H9 (cell line): Measurements from ENCODE around the gene WASF3. TPM values are rescaled to one million over a fixed set of nuclear protein-coding genes. Genes with fewer than 3 reads are reported as not detected.

Experiments
- DNase-seq: peaks from one replicate; pipeline ENCODE4 v3.0.0-alpha.2; 2017
- H2AFZ ChIP-seq: one replicate; pipeline ENCODE4 v1.6.1; 2013; ENCODE audit warnings: mild to moderate bottlenecking, low read length, control low read depth, moderate library complexity
- H2AK5ac ChIP-seq: 2 replicates; pipeline ENCODE4 v1.6.1; 2013; ENCODE audit warnings: low read length, control low read depth, mixed read lengths; ENCODE audit not compliant: insufficient read length
- H2BK120ac ChIP-seq: one replicate; pipeline ENCODE4 v1.6.1; 2013; ENCODE audit warnings: low read depth, mild to moderate bottlenecking, low read length, control low read depth, inconsistent platforms; ENCODE audit not compliant: poor library complexity, severe bottlenecking
- H2BK12ac ChIP-seq: 2 replicates; pipeline ENCODE4 v1.6.1; 2013; ENCODE audit warnings: low read length, control low read depth, mixed read lengths, low read depth; ENCODE audit not compliant: insufficient read length
- H2BK15ac ChIP-seq: 2 replicates; pipeline ENCODE4 v1.6.1; 2013; ENCODE audit warnings: low read depth, low read length, control low read depth
- H2BK20ac ChIP-seq: one replicate; pipeline ENCODE4 v1.6.1; 2013; ENCODE audit warnings: low read depth, mild to moderate bottlenecking, low read length, control low read depth, inconsistent platforms; ENCODE audit not compliant: poor library complexity, severe bottlenecking
- H2BK5ac ChIP-seq: 2 replicates; pipeline ENCODE4 v1.6.1; 2013; ENCODE audit warnings: low read length, control low read depth, mixed read lengths; ENCODE audit not compliant: insufficient read length
- H3K14ac ChIP-seq: 2 replicates; pipeline ENCODE4 v1.6.1; 2013; ENCODE audit warnings: low read length, control low read depth; ENCODE audit not compliant: insufficient read depth
- H3K18ac ChIP-seq: 2 replicates; pipeline ENCODE4 v1.6.1; 2013; ENCODE audit warnings: low read depth, mild to moderate bottlenecking, mixed read lengths, low read length, control low read depth; ENCODE audit not compliant: insufficient read length
- H3K23ac ChIP-seq: 2 replicates; pipeline ENCODE4 v1.6.1; 2013; ENCODE audit warnings: low read length, control low read depth, mixed read lengths, low read depth; ENCODE audit not compliant: insufficient read length
- H3K23me2 ChIP-seq: 2 replicates; pipeline ENCODE4 v1.6.1; 2013; ENCODE audit warnings: low read depth, mild to moderate bottlenecking, mixed read lengths, low read length, control low read depth; ENCODE audit not compliant: insufficient read length, poor library complexity, severe bottlenecking
- H3K27ac ChIP-seq: 2 replicates; pipeline ENCODE4 v1.5.1; 2013; ENCODE audit warnings: low read length, control low read depth, mixed read lengths, low read depth; ENCODE audit not compliant: insufficient read length
- H3K27me3 ChIP-seq: 2 replicates; pipeline ENCODE4 v1.6.1; 2013; ENCODE audit warnings: low read length, control low read depth, inconsistent platforms; ENCODE audit not compliant: insufficient read depth
- H3K4ac ChIP-seq: 2 replicates; pipeline ENCODE4 v1.6.1; 2013; ENCODE audit warnings: low read depth, mild to moderate bottlenecking, control low read depth, inconsistent platforms, low read length, moderate library complexity
- H3K4me1 ChIP-seq: 2 replicates; pipeline ENCODE4 v1.6.1; 2013; ENCODE audit warnings: low read length, control low read depth, inconsistent platforms; ENCODE audit not compliant: insufficient read depth
- H3K4me2 ChIP-seq: 2 replicates; pipeline ENCODE4 v1.6.1; 2013; ENCODE audit warnings: low read length, control low read depth, mixed read lengths; ENCODE audit not compliant: insufficient read length, insufficient read depth
- H3K56ac ChIP-seq: 2 replicates; pipeline ENCODE4 v1.6.1; 2013; ENCODE audit warnings: low read depth, mild to moderate bottlenecking, mixed read lengths, low read length, control low read depth; ENCODE audit not compliant: insufficient read length
- H3K79me1 ChIP-seq: 2 replicates; pipeline ENCODE4 v1.6.1; 2013; ENCODE audit warnings: low read depth, mild to moderate bottlenecking, moderate library complexity, low read length, control low read depth, inconsistent platforms; ENCODE audit not compliant: insufficient read depth, poor library complexity, severe bottlenecking
- H3K79me2 ChIP-seq: 2 replicates; pipeline ENCODE4 v1.6.1; 2013; ENCODE audit warnings: low read length, control low read depth, inconsistent platforms; ENCODE audit not compliant: insufficient read depth
- H3K9ac ChIP-seq: 2 replicates; pipeline ENCODE4 v1.6.1; 2013; ENCODE audit warnings: low read length, control low read depth, mixed read lengths; ENCODE audit not compliant: insufficient read length; ENCODE audit errors: extremely low read depth
- H3K9me3 ChIP-seq: one replicate; pipeline ENCODE4 v1.6.1; 2013; ENCODE audit warnings: low read depth, low read length, inconsistent platforms; ENCODE audit not compliant: control insufficient read depth
- H3T11ph ChIP-seq: one replicate; pipeline ENCODE4 v1.6.1; 2013; ENCODE audit warnings: mild to moderate bottlenecking, low read length, control low read depth, inconsistent platforms
- H4K20me1 ChIP-seq: one replicate; pipeline ENCODE4 v1.6.1; 2013; ENCODE audit not compliant: control insufficient read depth, insufficient read length, insufficient read depth
- H4K5ac ChIP-seq: 2 replicates; pipeline ENCODE4 v1.6.1; 2013; ENCODE audit warnings: low read depth, mild to moderate bottlenecking, mixed read lengths, low read length, control low read depth; ENCODE audit not compliant: insufficient read length
- H4K8ac ChIP-seq: replicated peaks from 2 replicates; pipeline ENCODE4 v1.6.1; 2013; ENCODE audit warnings: low read length, control low read depth, mixed read lengths, low read depth; ENCODE audit not compliant: insufficient read length
- H4K91ac ChIP-seq: 2 replicates; pipeline ENCODE4 v1.6.1; 2013; ENCODE audit warnings: low read depth, mild to moderate bottlenecking, moderate library complexity, mixed read lengths, low read length, control low read depth; ENCODE audit not compliant: insufficient read length
- H3K27ac Mint-ChIP-seq, 3 experiments: 2 replicates in 2 of 3; 3 replicates in 1 of 3; pipeline ENCODE4 v1.8.0; 2020 to 2021; ENCODE audit warnings: mixed read lengths in 3 of 3, mild to moderate bottlenecking in 1 of 3, moderate library complexity in 1 of 3
- H3K27me3 Mint-ChIP-seq: 2 replicates; pipeline ENCODE4 v1.8.0; 2021; ENCODE audit warnings: low read depth, mild to moderate bottlenecking, moderate library complexity, mixed read lengths
- H3K36me3 Mint-ChIP-seq, 3 experiments: 2 replicates in 2 of 3; 3 replicates in 1 of 3; pipeline ENCODE4 v1.8.0; 2020 to 2021; ENCODE audit warnings: low read depth in 3 of 3, mixed read lengths in 3 of 3; ENCODE audit not compliant: insufficient read depth in 1 of 3
- H3K4me1 Mint-ChIP-seq, 2 experiments: 2 replicates each; pipeline ENCODE4 v1.8.0; 2020; ENCODE audit warnings: mixed read lengths in 2 of 2
- H3K4me3 Mint-ChIP-seq, 2 experiments: 2 replicates in 1 of 2; 3 replicates in 1 of 2; pipeline ENCODE4 v1.8.0; 2020 to 2021; ENCODE audit warnings: mild to moderate bottlenecking in 2 of 2, mixed read lengths in 2 of 2, moderate library complexity in 1 of 2
- H3K9me3 Mint-ChIP-seq, 2 experiments: 2 replicates in 1 of 2; 3 replicates in 1 of 2; pipeline ENCODE4 v1.8.0; 2020; ENCODE audit warnings: mild to moderate bottlenecking in 2 of 2, mixed read lengths in 2 of 2, moderate library complexity in 1 of 2
- WGBS: extraction: QIAGEN DNeasy Blood & Tissue Kit; methylation state at CpG from one replicate; pipeline ENCODE4 v1.1.7; 2013; ENCODE audit warnings: missing lambda C conversion rate, low lambda C conversion rate, mixed read lengths; ENCODE audit not compliant: insufficient read length; ENCODE audit errors: extremely low coverage; 5-methylcytosine and 5-hydroxymethylcytosine counted together
- total RNA-seq: library from RNA; stranded (reverse); gene quantifications from 2 replicates; pipeline ENCODE4 v1.2.1, GENCODE V29; 2021
- TF ChIP-seq, protein P1 (sequence below): fragments of 200-600 bp; sonication (generic); conservative IDR thresholded peaks from 3 replicates; pipeline ENCODE4 v1.8.0; 2021; ENCODE audit warnings: antibody characterized with exemption, mild to moderate bottlenecking

Gene WASF3
- total RNA-seq, 1 experiment from 2014 or later: 22.2 TPM

DNA sequence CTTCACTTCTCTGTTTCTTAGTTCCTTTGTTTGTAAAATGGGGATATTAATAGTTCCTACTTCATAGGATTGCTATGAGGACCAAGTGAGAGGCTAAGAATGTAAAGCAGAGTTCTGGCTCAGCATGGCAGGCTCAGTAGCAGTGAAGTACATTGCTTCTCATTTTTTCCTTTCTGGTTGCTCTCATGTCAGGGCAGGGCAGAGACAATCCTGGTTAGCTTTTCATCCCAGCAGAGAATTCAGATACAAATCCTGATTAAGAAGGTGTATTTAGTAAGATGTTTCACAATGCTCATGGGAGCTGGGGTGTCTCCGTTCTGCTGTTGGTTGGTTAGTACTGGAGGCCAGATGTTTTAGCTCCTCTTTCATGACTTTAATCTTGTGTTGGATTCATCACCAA is 42.9 kb downstream of the WASF3 start:
- Histone ChIP-seq H4K20me1 (no peaks in the 10 kb centered on the region), H3K27ac (no peak overlapping the region), H4K91ac (no peak overlapping the region), H2AFZ (no peak overlapping the region), H3K4me1 (peaks cover 3% of the 10 kb centered on the region; the same call in 1 of the 2 replicates), H4K8ac (no peak overlapping the region), H2AK5ac (no peak overlapping the region), H2BK15ac (no peak overlapping the region), H2BK20ac (no peak overlapping the region), H3K79me2 (peaks cover 2% of the 10 kb centered on the region; the same call in 1 of the 2 replicates), H3K23ac (no peak overlapping the region), H3T11ph (no peak overlapping the region), H3K9ac (no peak overlapping the region), H3K4me2 (no peak overlapping the region), H3K9me3 (no peaks in the 10 kb centered on the region), H3K56ac (no peak overlapping the region), H4K5ac (no peak overlapping the region), H3K27me3 (no peaks in the 10 kb centered on the region), H3K18ac (no peak overlapping the region), H2BK12ac (no peak overlapping the region), H3K4ac (no peak overlapping the region), H3K23me2 (no peaks in the 10 kb centered on the region), H3K79me1 (peaks cover 3% of the 10 kb centered on the region), H2BK5ac (no peak overlapping the region), H3K14ac (no peak overlapping the region), H2BK120ac (no peak overlapping the region)
- H3K4me1 Mint-ChIP-seq: peaks cover 16% of the 10 kb centered on the region in 2 experiments
- H3K9me3 Mint-ChIP-seq: peaks cover 10 to 11% of the 10 kb centered on the region in 2 experiments
- no peak overlapping the region for H3K27ac Mint-ChIP-seq
- DNase-seq: no peak
- peaks cover 3 to 11% (median 8%) of the 10 kb centered on the region in 3 experiments; a peak in 5 of 7 replicates for H3K36me3 Mint-ChIP-seq
- H3K4me3 Mint-ChIP-seq: no peak overlapping the region
- TF ChIP-seq, protein P1, sequence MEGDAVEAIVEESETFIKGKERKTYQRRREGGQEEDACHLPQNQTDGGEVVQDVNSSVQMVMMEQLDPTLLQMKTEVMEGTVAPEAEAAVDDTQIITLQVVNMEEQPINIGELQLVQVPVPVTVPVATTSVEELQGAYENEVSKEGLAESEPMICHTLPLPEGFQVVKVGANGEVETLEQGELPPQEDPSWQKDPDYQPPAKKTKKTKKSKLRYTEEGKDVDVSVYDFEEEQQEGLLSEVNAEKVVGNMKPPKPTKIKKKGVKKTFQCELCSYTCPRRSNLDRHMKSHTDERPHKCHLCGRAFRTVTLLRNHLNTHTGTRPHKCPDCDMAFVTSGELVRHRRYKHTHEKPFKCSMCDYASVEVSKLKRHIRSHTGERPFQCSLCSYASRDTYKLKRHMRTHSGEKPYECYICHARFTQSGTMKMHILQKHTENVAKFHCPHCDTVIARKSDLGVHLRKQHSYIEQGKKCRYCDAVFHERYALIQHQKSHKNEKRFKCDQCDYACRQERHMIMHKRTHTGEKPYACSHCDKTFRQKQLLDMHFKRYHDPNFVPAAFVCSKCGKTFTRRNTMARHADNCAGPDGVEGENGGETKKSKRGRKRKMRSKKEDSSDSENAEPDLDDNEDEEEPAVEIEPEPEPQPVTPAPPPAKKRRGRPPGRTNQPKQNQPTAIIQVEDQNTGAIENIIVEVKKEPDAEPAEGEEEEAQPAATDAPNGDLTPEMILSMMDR: no peak
- no peaks in the 10 kb centered on the region for H3K27me3 Mint-ChIP-seq
- WGBS: no CpG with 5 or more reads among the region's 1 CpG
